Astrocyte of the hippocampus (primary cell): ENCODE measurements around the gene NIPSNAP2.
"Not testable (repeated sequence)": the region's sequence is repeated elsewhere in the genome, so short reads cannot be mapped to it uniquely, and the experiment has no call there.

Experiments used
- DNase-seq: peaks from one replicate; pipeline ENCODE4 v3.0.0; 2011; ENCODE audit warnings: low read depth, low spot score

Gene NIPSNAP2

GRCh38 chr7:55964261-55965099 is at the start of gene NIPSNAP2:
TSS of gene NIPSNAP2 (plus strand) at chr7:55964585. CDS start at chr7:55964610, 25 bp downstream.
- peak; percentile 90 for DNase-seq

GRCh38 chr7:55917771-55918170 is 46.6 kb upstream of the NIPSNAP2 start:
- no peak for DNase-seq

GRCh38 chr7:55928006-55928767 is 36.2 kb upstream of the NIPSNAP2 start:
- no peak for DNase-seq

GRCh38 chr7:55931421-55932151 is 32.8 kb upstream of the NIPSNAP2 start:
- no peak for DNase-seq

GRCh38 chr7:55939514-55940123 is 24.8 kb upstream of the NIPSNAP2 start:
- peak; percentile 3 for DNase-seq

GRCh38 chr7:55946545-55946944 is 17.8 kb upstream of the NIPSNAP2 start:
- no peak for DNase-seq

- peak; percentile 96 for DNase-seq
Measured at GRCh38 chr7:55951637-55952351, 12.6 kb upstream of the NIPSNAP2 start, which contains the start of gene MRPS17. TSS of gene MRPS17 (plus strand) at chr7:55951877. CDS start at chr7:55953196, 1,319 bp downstream.

GRCh38 chr7:55952352-55952671 is 12.1 kb upstream of the NIPSNAP2 start:
- DNase-seq, result not testable (repeated sequence)

GRCh38 chr7:55953707-55954475 is 10.5 kb upstream of the NIPSNAP2 start:
- DNase-seq, result no peak

- no peak for DNase-seq
Measured at GRCh38 chr7:55957190-55957589, 7.2 kb upstream of the NIPSNAP2 start.

- DNase-seq, result no peak
Measured at GRCh38 chr7:55962014-55962413, 2.4 kb upstream of the NIPSNAP2 start.

GRCh38 chr7:55963584-55964168 is 709 bp upstream of the NIPSNAP2 start:
- no peak for DNase-seq

GRCh38 chr7:55965100-55965470 is 700 bp downstream of the NIPSNAP2 start:
- DNase-seq, result no peak

- peak; percentile 11 for DNase-seq
Measured at GRCh38 chr7:55965805-55966421, 1.5 kb downstream of the NIPSNAP2 start.

GRCh38 chr7:55966851-55967250 is 2.5 kb downstream of the NIPSNAP2 start:
- DNase-seq, result no peak

GRCh38 chr7:55969391-55969790 is 5.0 kb downstream of the NIPSNAP2 start:
- DNase-seq, result no peak

GRCh38 chr7:55970561-55970960 is 6.2 kb downstream of the NIPSNAP2 start:
- DNase-seq, result no peak

- DNase-seq, result peak; percentile 54
Measured at GRCh38 chr7:55970978-55971377, 6.6 kb downstream of the NIPSNAP2 start.

- no peak for DNase-seq
Measured at GRCh38 chr7:55973747-55974250, 9.4 kb downstream of the NIPSNAP2 start.
